ENCODE data around the gene INF2.

INF2 gene

DNA sequence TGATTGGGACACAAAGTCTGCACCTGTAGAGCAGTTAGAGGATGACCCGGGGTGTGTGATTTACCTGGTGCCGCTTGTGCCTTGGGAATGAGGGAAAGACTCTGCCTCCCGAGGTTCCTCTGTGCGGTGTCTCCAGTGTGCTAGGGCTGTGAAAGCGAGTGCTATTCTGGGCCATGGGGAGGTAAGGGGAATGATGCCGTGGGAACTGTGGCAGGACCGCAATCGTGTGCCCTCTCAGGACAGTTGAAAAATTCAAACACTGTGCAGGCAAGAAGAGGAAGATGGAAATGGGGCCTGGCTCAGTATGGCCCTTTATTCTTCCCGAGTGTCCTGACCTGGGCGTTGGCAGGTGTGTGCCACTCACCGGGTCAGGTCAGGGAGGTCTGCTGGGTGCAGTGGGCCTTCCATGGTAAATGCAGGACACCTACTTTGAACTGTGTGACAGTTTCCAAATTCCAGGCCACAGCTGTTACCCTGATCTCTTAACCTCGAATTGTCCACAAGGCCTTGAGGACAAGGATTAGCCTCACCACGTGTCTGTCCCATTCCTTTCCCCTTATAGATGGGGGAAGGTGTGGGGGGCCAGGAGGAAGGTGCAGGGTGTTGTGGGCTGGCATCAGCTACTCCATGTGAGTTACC is 64.9 kb downstream of the INF2 start:
- DNase-seq = no peak

DNA sequence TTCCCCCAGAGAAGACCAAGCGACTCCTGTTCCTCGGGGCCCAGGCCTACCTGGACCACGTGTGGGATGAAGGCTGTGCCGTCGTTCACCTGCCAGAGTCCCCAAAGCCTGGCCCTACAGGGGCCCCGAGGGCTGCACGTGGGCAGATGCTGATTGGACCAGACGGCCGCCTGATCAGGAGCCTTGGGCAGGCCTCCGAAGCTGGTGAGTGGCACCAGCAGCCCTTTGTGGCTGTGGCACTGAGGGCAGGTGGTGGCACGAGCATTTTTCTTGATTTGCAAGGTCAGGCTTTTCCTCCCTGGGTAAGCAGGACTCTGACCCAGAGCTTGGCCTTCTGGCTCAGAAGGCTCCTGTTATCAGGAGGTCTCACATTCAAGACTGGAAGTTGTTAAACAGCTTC is 66.2 kb downstream of the INF2 start:
- no peak for DNase-seq

DNA sequence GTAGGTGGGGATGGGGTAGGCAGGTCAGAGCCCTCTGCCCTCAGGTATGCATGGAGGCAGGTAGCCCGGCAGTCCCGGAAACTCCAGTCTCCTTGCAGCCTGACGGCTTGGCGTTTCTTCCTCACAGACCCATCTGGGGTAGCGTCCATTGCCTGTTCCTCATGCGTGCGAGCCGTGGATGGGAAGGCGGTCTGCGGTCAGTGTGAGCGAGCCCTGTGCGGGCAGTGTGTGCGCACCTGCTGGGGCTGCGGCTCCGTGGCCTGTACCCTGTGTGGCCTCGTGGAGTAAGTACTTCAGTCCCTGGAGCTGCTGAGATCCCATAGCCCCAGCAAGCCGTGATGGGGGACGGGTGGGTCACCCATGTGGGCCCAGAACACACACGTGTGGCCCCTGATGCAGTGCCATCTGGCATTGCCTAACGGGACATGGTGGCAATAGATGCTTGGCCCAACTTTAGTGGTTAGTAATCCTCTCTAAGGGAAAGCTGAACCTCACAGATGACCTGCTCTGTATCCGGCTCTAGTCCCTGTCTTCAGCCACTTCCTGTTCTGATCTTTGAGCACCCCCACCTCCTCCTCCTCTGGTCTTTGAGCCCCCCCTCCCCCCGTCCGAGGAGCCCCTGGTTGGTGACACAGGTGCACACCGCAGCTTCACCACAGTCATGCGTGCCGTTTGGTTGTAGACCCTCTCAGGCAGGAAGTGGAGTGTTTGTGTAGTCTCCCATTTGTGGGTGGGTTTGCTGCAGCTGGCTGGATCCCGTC is 67.2 kb downstream of the INF2 start:
- DNase-seq = no peak

DNA sequence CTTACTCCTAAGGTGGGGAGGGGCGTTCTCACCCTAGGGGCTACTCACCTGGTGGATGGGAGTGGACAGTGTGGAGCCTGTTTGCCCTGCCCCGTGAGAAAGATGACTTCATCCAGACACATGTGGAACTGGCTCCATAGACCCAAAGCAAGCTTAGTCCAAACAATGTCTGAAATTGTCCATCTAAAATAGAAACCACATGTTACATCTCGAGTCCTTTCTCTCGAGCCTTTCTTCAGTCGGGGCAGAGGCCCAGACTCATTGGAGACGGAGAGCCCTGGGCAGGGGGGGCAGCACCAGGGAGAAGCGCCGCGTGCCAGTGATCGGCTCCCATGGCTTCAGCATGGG is 67.8 kb downstream of the INF2 start:
- no peak for DNase-seq

DNA sequence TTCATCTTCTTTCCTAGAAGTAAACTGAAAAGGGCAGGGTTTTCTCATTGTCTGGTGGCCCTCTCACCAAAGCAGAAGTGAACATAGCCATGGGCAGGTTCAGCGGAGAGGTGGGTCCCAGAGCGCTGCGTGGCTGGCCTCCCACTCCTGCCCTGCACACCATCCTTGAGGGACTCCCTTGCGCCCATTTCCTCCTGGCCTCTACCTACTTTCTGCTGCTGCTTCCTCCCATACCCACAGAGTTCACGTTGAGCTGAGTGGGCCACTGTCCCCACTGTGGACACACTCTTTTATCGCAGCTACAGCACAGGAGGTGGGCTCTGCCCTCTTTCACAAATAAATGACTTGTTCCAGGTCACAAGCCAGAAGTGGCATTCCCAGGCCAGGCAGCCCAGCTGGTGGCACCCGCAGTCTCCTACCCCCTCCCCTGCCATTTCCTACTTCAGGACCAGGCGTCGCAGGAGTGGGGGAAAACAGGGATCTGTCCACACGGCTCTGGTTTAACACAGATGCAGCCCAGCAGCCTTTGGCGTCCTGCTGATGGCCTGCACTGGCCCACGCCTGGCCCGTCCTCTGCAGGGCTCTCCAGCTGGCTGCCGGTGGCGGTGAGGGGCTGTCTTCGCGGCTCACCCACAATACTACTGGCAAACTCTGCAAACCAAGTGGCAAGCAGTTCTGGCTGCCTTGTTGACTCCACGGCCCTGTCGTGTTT is 68.4 kb downstream of the INF2 start:
- DNase-seq = no peak

DNA sequence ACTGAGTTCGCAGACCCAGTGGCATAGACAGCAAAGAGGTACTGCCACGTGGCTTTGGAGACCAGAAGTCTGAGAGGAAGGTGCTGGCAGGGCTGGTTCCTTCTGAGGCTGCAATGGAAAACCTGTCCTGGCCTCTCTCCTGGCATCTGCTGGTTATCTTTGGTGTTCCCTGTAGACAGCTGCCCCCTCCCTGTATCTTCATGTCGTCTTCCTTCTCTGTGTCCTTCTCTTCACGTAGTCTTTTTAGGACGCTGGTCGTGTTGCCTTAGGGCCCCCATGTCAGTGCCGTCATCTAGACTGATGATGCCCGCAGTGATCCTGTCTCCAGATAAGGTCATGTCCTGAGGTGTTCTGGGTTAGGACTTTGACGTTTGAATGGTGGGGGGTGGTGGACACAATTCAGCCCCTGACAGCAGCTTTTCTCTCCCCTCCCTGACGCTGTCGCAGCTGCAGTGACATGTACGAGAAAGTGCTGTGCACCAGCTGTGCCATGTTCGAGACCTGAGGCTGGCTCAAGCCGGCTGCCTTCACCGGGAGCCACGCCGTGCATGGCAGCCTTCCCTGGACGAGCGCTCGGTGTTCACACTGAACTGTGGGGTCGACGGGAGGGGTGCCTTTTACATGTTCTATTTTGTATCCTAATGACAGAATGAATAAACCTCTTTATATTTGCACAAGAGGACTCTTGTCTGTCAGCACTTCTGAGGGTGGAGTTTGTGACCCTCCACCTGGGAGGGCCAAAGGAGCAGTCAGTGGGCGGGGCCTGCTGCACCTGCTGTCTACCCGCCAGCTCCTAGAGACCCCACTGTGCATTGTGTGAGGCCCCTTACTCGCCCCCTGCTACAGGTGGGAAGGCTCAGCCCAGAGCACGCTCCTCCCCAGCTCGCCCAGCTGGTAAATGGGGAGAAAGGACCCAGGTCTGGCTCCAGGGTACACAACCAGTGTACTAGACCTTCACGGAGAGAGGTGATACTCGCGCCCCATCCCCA is 69.9 kb downstream of the INF2 start:
- no peak for DNase-seq

DNA sequence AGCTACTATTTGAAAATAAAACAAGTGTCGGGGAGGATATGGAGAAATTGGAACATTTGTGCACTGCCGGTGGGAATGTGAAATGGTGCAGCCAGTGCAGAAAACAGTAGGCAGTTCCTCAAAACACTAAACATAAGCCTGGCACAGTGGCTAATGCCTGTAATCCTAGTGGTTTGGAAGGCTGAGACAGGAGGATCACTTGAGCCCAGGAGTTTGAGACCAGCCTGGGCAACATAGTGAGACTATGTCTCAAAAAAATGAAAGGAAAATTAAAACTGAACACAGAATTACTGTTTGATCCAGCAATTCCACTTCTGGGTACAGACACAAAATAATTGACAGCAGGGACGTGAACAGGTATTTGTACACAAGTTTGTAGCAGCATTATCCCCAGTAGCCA is 76.1 kb downstream of the INF2 start:
- DNase-seq = no peak

DNA sequence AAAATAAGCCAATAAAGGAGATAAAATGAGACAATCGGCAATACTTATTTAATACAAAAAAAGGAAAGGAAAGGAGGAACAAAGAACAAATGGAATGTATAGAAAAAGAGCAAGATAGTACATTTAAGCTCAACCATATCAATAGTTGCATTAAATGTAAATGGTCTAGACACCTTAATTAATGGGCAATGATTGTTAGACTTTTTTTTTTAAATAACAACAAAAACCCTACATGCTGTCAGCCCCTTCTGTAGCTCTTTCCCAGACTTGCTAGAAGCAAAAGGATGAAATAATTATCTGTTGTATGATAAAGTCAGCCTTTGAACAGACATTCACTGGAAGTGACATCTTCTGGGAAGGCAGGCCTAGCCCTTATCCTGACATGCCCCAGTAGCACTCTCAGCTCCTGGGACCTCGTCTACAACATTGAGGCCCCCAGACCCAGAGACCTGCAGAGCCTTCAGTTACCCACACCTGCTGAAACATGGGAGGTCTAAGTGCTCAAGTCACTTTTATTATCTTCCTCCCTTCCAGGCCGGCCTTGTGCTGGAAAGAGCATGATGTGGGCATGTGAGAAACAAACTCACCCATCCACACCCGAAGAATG is 76.9 kb downstream of the INF2 start:
- DNase-seq = no peak

DNA sequence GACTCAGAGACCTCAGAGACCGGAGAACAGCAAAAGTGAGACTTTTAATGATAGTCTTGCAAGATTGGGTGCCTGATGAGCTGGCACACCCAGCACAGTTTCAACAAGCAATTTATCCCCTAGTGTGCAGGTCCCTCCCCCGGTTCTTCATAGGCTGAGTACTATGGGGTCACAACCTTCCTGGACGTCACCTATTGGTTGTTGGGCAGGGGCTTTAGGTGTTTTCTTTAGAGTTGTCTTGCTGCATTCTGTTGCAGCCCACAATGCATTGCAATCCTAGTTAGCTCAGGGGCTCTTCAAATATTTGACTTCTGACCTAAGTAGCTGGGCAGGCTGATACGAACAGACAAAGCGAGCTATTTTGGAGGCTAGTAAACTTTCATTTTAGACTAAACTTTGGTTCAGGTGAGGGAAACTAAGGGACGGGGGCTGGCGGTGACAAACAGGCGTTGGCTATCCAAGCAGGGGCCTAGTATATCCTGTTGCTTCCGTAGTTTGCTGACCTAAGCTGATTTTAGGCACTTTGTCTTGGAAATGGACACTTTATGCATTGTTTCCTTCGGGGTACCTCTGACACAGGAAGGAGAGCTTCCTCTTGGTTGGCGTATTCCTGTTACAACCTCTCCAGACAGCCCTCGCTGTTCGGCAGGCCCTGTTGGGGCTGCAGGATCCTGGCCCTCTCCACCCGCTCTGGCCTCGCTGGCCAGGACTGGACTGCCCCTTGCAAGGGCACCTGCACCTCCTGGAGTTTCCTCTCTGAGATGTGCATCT is 77.6 kb downstream of the INF2 start:
- no peak for DNase-seq

DNA sequence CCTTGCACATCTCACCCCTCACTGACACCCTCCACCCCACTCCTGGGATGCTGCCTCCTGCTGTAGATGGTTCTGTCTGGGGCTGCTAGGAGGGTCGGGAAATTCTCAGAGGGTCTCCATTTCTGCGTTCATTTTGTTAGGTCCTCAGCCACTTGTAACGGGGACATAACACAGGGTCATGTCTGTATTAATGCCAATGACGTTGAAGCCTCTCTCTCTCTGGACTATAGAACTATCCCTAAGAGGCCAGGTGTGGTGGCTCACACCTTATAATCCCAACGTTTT is 78.2 kb downstream of the INF2 start:
- no peak for DNase-seq

DNA sequence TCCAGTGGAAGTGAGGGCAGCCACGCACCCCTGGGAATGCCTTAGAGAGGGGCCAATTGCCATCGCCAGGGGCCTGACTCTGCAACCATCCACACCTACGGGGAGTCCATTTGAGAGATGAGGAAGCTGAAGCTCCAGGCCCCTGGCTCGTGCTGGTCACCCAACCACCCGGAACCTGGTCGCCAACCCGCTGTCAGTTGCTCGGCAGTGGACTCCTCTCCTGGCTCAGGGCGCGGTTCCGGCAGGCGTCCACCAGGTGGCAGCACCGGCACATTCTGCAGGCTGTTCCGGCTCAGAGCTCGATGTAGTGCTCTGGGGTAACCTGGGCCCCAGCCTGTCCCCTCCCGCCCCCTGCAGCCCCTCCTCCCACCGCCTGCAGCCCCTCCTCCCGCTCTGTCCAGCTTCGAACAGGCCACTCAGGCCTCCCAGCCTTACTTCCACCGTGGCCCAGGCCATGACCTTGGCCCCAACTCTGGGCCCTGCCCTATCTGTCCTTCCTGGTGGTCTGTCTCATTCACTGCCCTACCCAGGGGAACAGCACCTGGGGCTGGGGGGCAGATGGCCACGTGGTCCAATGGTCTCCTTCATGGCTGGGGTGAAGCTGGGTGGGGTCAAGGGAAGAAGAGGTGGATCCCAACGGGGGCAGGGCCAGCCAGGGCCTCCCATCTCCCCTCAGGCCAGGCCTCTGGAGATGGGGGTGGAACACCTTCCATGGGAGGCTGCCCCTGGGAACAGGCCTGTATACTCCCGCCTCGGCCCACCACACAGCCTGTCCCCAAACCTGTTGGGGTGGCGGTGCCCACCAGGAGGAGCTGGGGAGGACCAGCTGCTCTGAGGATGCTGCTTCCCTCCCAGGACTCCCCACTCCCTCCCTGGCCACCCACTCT is 79.3 kb downstream of the INF2 start:
- DNase-seq = peak; percentile 75

DNA sequence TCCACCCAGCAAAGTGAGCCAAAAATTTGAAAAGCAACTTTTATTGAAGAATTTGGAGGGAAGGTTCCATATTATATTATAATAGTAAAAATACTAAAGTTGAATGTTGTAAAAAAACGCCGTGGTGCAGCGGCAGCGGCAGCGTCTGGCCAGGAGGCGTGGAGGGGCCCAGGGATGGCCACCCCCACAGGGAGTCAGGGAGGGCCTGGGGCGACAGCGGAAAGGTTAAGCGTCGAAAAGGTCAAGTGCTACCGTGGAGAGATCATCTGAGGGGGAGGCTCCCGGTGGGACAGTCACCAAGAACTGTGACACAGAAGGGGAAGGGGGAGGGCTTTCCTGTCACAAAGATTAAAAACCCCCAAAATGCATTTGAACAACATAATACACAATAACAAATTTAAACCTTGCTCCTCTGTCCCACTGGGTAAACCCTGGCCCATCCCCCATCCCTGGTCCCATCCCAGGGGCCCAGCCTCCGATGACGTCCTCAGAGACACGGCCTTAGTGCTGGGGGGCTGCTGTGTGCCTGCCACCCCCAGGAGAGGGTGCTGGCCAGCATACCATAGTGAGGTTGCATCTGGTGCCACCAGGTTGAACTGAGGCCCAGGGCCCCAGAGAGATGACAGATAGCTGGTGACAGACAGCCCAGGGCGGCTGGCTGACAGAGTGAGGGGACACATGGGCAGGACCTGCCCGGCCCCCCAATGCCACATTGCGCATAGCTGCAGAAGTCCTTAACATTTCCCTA is 80.1 kb downstream of the INF2 start:
- no peak for DNase-seq

DNA sequence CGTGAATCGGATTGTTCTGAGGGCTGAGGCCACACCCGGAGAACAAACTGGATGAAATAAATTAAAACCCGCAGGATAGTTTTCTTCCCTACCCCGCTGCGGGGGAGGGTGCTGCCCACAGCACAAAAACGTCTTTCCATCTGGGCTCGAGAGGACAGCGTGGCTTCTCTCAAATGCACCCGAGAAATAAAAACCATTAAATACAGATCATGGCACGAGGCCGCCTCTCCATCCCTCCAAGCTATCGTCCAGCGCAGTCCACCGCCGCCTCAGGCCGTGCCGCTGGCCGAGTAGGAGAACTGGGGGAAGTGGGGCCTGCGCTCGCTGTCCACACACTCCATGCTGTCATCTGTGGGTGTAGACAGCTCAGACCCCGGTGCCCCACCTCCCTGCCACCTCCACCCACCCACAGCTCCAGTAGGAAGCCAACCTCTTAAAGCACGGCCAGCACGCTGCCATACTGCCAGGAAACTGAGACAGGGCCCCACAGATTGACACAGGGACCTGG is 80.7 kb downstream of the INF2 start:
- DNase-seq = no peak

DNA sequence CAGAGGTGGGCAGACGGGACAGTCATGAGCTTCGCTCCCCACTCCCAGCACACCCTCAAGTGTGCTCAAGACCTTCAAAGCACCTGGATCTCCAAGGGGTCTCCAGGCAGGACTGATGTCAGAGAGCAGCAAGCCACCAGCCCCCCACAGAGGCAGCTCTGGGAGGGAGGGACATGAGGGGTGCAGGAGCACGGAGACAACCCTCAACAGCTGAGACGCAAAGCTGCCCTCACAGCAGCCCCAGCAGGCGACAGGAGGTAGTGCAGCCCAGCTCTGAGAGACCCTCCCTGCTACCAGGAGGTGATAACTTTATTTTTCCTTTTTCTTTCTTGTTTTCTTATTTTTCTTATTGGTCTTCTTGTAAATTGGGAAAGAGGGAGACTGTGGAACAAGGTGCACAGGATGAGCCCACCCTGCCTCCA is 81.4 kb downstream of the INF2 start:
- DNase-seq = peak; percentile 18

DNA sequence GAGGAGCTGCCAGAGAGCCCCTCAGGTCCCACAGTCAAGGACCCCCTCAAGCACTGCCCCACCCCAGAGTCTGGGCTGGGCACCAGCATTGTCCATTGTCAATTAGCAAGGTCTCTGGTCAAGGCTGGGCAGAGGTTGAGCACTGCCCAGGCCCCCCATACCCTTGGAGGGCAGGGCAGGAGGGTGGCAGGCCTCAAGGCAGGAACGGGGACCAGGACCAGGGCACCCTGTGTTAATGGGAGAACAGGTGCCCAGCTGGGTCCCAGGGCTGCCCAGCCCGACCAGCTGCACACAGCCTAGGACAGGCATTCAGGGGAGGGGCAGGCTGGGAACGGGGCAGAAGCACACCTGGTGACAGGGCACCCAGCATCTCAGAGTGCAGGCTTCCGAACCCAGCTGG is 82.0 kb downstream of the INF2 start:
- no peak for DNase-seq

Data from inflammatory macrophage treated with lipopolysaccharide for 4 hours (primary cell).